Measurements from ENCODE around the gene SARDH.

GRCh38 chr9:133735415-133735775 lies 2.8 kb downstream of the SARDH start:
- no peak for TF ChIP-seq CTCF (IDR thresholded peaks at IDR 0.05 in 8 of 11, conservative IDR thresholded peaks at IDR 0.05 in 3 of 11)
- TF ChIP-seq POLR2A (IDR thresholded peaks at IDR 0.05): no peak

Data from spleen (tissue), 7 donors.